NCI-H510A treated with DMSO at 0.1 percent for 48 hours (cell line): ENCODE results near the gene EPHB2.
"Not testable (repeated sequence)": the region's sequence is repeated elsewhere in the genome, so short reads cannot be mapped to it uniquely, and the experiment has no call there.

Source experiments
- DNase-seq: peaks from one replicate; lab custom pipeline; 2025; lab: John Stamatoyannopoulos, UW

Gene EPHB2

GRCh38 chr1:22836850-22837249 lies 126.2 kb downstream of the EPHB2 start:
- no peak for DNase-seq

GRCh38 chr1:22837332-22837731 lies 126.7 kb downstream of the EPHB2 start:
- no peak for DNase-seq

- DNase-seq = peak; percentile 11
These were observed 128.3 kb downstream of the EPHB2 start for GRCh38 chr1:22838965-22839364.

- DNase-seq = no peak
These were observed 129.2 kb downstream of the EPHB2 start for GRCh38 chr1:22839806-22840205.

- DNase-seq = no peak
These were observed 130.5 kb downstream of the EPHB2 start for GRCh38 chr1:22841142-22841541.

GRCh38 chr1:22841860-22842281 lies 131.2 kb downstream of the EPHB2 start:
- DNase-seq = no peak

GRCh38 chr1:22843441-22844183 lies 133.0 kb downstream of the EPHB2 start:
- not testable (repeated sequence) for DNase-seq

- no peak for DNase-seq
These were observed 134.0 kb downstream of the EPHB2 start for GRCh38 chr1:22844621-22845020.

GRCh38 chr1:22845398-22845935 lies 134.8 kb downstream of the EPHB2 start:
- DNase-seq = no peak

GRCh38 chr1:22846458-22846857 lies 135.8 kb downstream of the EPHB2 start:
- no peak for DNase-seq

- no peak for DNase-seq
These were observed 136.6 kb downstream of the EPHB2 start for GRCh38 chr1:22847249-22847648.

- no peak for DNase-seq
These were observed 137.1 kb downstream of the EPHB2 start for GRCh38 chr1:22847709-22848108.

- DNase-seq = no peak
These were observed 137.8 kb downstream of the EPHB2 start for GRCh38 chr1:22848405-22848804.

GRCh38 chr1:22849770-22850169 lies 139.1 kb downstream of the EPHB2 start:
- DNase-seq = no peak

- no peak for DNase-seq
These were observed 139.6 kb downstream of the EPHB2 start for GRCh38 chr1:22850281-22850680.

GRCh38 chr1:22850681-22851080 lies 140.0 kb downstream of the EPHB2 start:
- no peak for DNase-seq

- no peak for DNase-seq
These were observed 140.9 kb downstream of the EPHB2 start for GRCh38 chr1:22851517-22851916.

- DNase-seq = no peak
These were observed 141.6 kb downstream of the EPHB2 start for GRCh38 chr1:22852144-22852655.

GRCh38 chr1:22853651-22854185 lies 143.1 kb downstream of the EPHB2 start:
- no peak for DNase-seq

GRCh38 chr1:22854688-22855565 lies 144.3 kb downstream of the EPHB2 start:
- DNase-seq = no peak

- no peak for DNase-seq
These were observed 145.3 kb downstream of the EPHB2 start for GRCh38 chr1:22855668-22856606.
